Mesenchymal stem cell (in vitro differentiated cells and primary cell): ENCODE results near the gene UNC5C.

Experiments
- DNase-seq: peaks from one replicate; pipeline ENCODE4 v3.0.0-alpha.2; 2013
- H2AFZ ChIP-seq: one replicate; pipeline ENCODE4 v1.6.1; 2013; ENCODE audit warnings: low read depth, mild to moderate bottlenecking, control low read depth, inconsistent platforms, low read length, moderate library complexity
- H2AK5ac ChIP-seq: 2 replicates; pipeline ENCODE4 v1.6.1; 2013; ENCODE audit warnings: low read length, moderate library complexity, mild to moderate bottlenecking, inconsistent platforms; ENCODE audit not compliant: severe bottlenecking
- H2BK120ac ChIP-seq: one replicate; pipeline ENCODE4 v1.6.1; 2013; ENCODE audit warnings: low read depth, mild to moderate bottlenecking, inconsistent platforms, low read length, moderate library complexity
- H2BK12ac ChIP-seq, 2 experiments: one replicate each; pipeline ENCODE4 v1.6.1; 2013; ENCODE audit warnings: inconsistent platforms in 2 of 2, low read length in 2 of 2, mild to moderate bottlenecking in 2 of 2, moderate library complexity in 2 of 2, control low read depth in 1 of 2
- H2BK15ac ChIP-seq: one replicate; pipeline ENCODE4 v1.6.1; 2013; ENCODE audit warnings: mild to moderate bottlenecking, low read depth, inconsistent platforms; ENCODE audit not compliant: poor library complexity, severe bottlenecking
- H2BK5ac ChIP-seq: 2 replicates; pipeline ENCODE4 v1.6.1; 2013; ENCODE audit warnings: low read depth, mild to moderate bottlenecking, low read length, control low read depth, inconsistent platforms; ENCODE audit not compliant: poor library complexity, severe bottlenecking
- H3K14ac ChIP-seq, 2 experiments: one replicate each; pipeline ENCODE4 v1.6.1; 2013; ENCODE audit warnings: inconsistent platforms in 2 of 2, low read length in 2 of 2, control low read depth in 1 of 2, mild to moderate bottlenecking in 1 of 2, moderate library complexity in 1 of 2
- H3K18ac ChIP-seq, 2 experiments: one replicate each; pipeline ENCODE4 v1.6.1; 2013; ENCODE audit warnings: inconsistent platforms in 2 of 2, low read length in 2 of 2, control low read depth in 1 of 2, low read depth in 1 of 2, mild to moderate bottlenecking in 1 of 2
- H3K23ac ChIP-seq, 2 experiments: one replicate each; pipeline ENCODE4 v1.6.1; 2013; ENCODE audit warnings: inconsistent platforms in 2 of 2, low read length in 2 of 2, mild to moderate bottlenecking in 2 of 2, moderate library complexity in 2 of 2, control low read depth in 1 of 2
- H3K27ac ChIP-seq: 2 replicates; pipeline ENCODE4 v1.5.1; 2013; ENCODE audit warnings: mild to moderate bottlenecking, moderate library complexity, low read length, control low read depth, inconsistent platforms; ENCODE audit not compliant: poor library complexity, severe bottlenecking
- H3K27me3 ChIP-seq, 2 experiments: 2 replicates each; pipeline versions ENCODE4 v1.6.1 to v1.7.0; 2013; ENCODE audit warnings: low read length in 2 of 2, mild to moderate bottlenecking in 2 of 2, moderate library complexity in 2 of 2, control low read depth in 1 of 2, inconsistent platforms in 1 of 2; ENCODE audit not compliant: control insufficient read depth in 1 of 2, insufficient read depth in 1 of 2
- H3K36me3 ChIP-seq, 2 experiments: 2 replicates each; pipeline versions ENCODE4 v1.6.1 to v1.7.0; 2013; ENCODE audit warnings: low read length in 2 of 2, control low read depth in 1 of 2, inconsistent platforms in 1 of 2, low read depth in 1 of 2, mild to moderate bottlenecking in 1 of 2; ENCODE audit not compliant: insufficient read depth in 2 of 2, control insufficient read depth in 1 of 2
- H3K4ac ChIP-seq, 2 experiments: one replicate each; pipeline ENCODE4 v1.6.1; 2013; ENCODE audit warnings: inconsistent platforms in 2 of 2, low read length in 2 of 2, mild to moderate bottlenecking in 2 of 2, moderate library complexity in 2 of 2, control low read depth in 1 of 2, low read depth in 1 of 2
- H3K4me1 ChIP-seq: 2 replicates; pipeline ENCODE4 v1.6.1; 2013; ENCODE audit warnings: low read depth, low read length, control low read depth; ENCODE audit not compliant: control insufficient read depth, insufficient read depth
- H3K4me2 ChIP-seq: 2 replicates; pipeline ENCODE4 v1.6.1; 2013; ENCODE audit warnings: low read length, mild to moderate bottlenecking, inconsistent platforms; ENCODE audit not compliant: poor library complexity, severe bottlenecking
- H3K4me3 ChIP-seq, 2 experiments: 2 replicates each; pipeline versions ENCODE4 v1.5.1 to v1.7.0; 2013; ENCODE audit warnings: low read length in 2 of 2, mild to moderate bottlenecking in 2 of 2, control low read depth in 1 of 2, low read depth in 1 of 2; ENCODE audit not compliant: insufficient read depth in 1 of 2
- H3K79me1 ChIP-seq: replicated peaks from 2 replicates; pipeline ENCODE4 v1.6.1; 2013; ENCODE audit warnings: mild to moderate bottlenecking, control low read depth, low read length, inconsistent platforms; ENCODE audit not compliant: poor library complexity, severe bottlenecking
- H3K9ac ChIP-seq: 2 replicates; pipeline ENCODE4 v1.7.0; 2013; ENCODE audit warnings: mild to moderate bottlenecking, low read length, moderate library complexity
- H3K9me3 ChIP-seq: 2 replicates; pipeline ENCODE4 v1.7.0; 2013; ENCODE audit warnings: mild to moderate bottlenecking, low read length; ENCODE audit not compliant: control insufficient read depth
- H4K8ac ChIP-seq: one replicate; pipeline ENCODE4 v1.6.1; 2013; ENCODE audit warnings: inconsistent platforms, mild to moderate bottlenecking, low read length, moderate library complexity
- H4K91ac ChIP-seq: one replicate; pipeline ENCODE4 v1.6.1; 2013; ENCODE audit warnings: mild to moderate bottlenecking, low read length, inconsistent platforms
- WGBS: methylation state at CpG from one replicate; pipeline ENCODE4 v1.1.7; 2013; ENCODE audit warnings: mixed read lengths; 5-methylcytosine and 5-hydroxymethylcytosine counted together

Gene UNC5C

DNA sequence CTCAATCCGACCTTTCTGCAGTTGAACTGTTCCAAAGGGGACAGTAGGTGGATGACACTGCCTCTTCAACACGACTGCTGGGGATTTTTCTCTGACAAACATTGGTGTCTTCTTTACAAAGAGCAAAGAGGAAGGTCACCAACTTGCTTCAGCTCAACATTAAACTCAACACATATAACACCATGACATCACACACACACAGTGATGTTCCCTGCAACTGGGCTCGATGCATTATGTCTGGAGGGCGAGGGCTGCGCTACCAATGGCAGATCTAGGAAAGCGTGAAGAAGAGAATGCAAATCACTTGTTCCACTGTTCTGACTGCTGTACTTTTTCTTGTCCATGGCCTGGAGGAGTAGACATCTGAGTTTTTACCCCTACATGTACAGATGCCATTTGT is 385.9 kb downstream of the UNC5C start:
- H3K4me1 ChIP-seq, result no peaks in the 10 kb centered on the region
- H4K8ac ChIP-seq, result no peak overlapping the region
- no peak overlapping the region for H2BK12ac ChIP-seq
- no peak overlapping the region for H3K4me3 ChIP-seq
- H3K36me3 ChIP-seq, result peaks cover 0 to 25% of the 10 kb centered on the region in 2 experiments
- no peak overlapping the region for H2AFZ ChIP-seq
- no peak overlapping the region for H3K18ac ChIP-seq
- no peak overlapping the region for H2BK120ac ChIP-seq
- H3K79me1 ChIP-seq, result no peaks in the 10 kb centered on the region
- no peak overlapping the region for H3K27ac ChIP-seq
- 94% methylated on average over 6 of the region's 6 CpGs for WGBS
- H3K4me2 ChIP-seq, result no peak overlapping the region
- no peak overlapping the region for H3K9ac ChIP-seq
- DNase-seq, result no peak
- H3K9me3 ChIP-seq, result no peaks in the 10 kb centered on the region
- no peak overlapping the region for H2BK5ac ChIP-seq
- H2BK15ac ChIP-seq, result no peak overlapping the region
- no peaks in the 10 kb centered on the region for H3K27me3 ChIP-seq
- no peak overlapping the region for H4K91ac ChIP-seq
- H3K23ac ChIP-seq, result no peak overlapping the region
- no peak overlapping the region for H3K14ac ChIP-seq
- H2AK5ac ChIP-seq, result no peak overlapping the region
- H3K4ac ChIP-seq, result no peak overlapping the region

DNA sequence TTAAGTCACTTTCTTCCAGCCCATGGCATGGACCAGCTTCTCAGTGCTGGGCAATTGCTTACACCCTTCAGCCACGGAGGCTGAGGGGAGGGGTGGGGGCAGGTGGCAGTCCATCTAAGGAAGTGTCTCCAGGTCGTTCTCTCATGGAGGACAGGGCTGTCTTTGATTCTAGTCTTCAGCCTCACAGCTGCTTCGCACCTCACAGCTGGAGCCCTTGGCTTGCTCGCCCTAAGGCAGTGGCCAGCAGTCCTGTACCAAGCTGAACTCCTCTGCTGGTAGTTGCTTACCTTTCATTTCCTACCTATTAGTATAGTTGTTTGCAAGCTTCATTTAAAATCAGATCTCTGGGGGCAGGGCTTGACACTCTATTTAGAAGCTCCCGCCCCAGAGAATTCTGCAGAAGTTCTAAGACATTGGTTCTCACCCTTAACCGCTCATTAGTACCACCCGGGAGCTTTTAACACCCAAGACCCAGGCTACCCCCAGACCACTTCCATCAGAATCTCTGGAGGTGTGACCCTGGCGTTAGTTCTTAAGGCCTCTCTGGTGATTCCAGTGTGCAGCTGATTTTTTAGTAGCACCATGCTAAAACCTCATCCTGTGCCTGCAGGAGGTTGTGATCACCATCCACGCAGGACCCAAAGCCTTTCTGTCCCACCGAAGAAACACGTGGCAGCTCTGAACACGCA is 386.8 kb downstream of the UNC5C start:
- Histone ChIP-seq H4K91ac (peak overlapping the region; percentile 48), H4K8ac (no peak overlapping the region), H2BK12ac (no peak overlapping the region), H3K4me2 (no peak overlapping the region), H3K9me3 (no peaks in the 10 kb centered on the region), H2AFZ (no peak overlapping the region), H3K27me3 (no peaks in the 10 kb centered on the region), H3K4me3 (no peak overlapping the region), H3K18ac (no peak overlapping the region), H3K4ac (no peak overlapping the region), H3K27ac (no peak overlapping the region), H3K9ac (no peak overlapping the region), H3K79me1 (no peaks in the 10 kb centered on the region), H2BK5ac (no peak overlapping the region), H3K23ac (no peak overlapping the region), H3K14ac (no peak overlapping the region), H3K36me3 (peaks cover 0 to 25% of the 10 kb centered on the region in 2 experiments), H2BK120ac (no peak overlapping the region), H3K4me1 (no peaks in the 10 kb centered on the region), H2AK5ac (no peak overlapping the region), H2BK15ac (no peak overlapping the region)
- DNase-seq, result no peak
- WGBS, result 70% methylated on average over 11 of the region's 12 CpGs

DNA sequence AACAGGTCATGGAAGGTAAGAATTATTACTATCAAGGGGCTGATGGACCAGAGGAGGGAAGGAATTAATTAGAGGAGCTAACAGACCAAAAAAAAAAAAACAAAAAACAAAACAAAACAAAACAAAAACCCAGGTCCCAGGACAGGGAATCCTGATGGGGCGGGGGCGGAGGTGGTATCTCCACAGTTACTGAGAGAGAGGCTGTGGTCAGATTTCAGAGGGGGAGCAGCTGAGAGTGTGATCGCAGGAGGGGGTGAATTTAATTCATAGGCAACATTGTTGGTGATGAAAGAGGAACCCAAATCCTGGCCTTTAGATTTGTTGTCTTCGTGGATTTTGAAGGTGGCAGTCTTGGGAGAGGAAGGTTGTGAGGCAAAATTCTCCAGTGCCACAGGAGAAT is 389.4 kb downstream of the UNC5C start:
- H3K9me3 ChIP-seq, result no peaks in the 10 kb centered on the region
- no peak overlapping the region for H2BK12ac ChIP-seq
- WGBS, result 80% methylated on average over 4 of the region's 4 CpGs
- no peak overlapping the region for H3K23ac ChIP-seq
- no peak overlapping the region for H2AK5ac ChIP-seq
- H2AFZ ChIP-seq, result no peak overlapping the region
- no peak overlapping the region for H4K91ac ChIP-seq
- no peak for DNase-seq
- no peak overlapping the region for H3K27ac ChIP-seq
- no peak overlapping the region for H2BK5ac ChIP-seq
- H3K4me3 ChIP-seq, result no peak overlapping the region
- no peak overlapping the region for H2BK120ac ChIP-seq
- H3K9ac ChIP-seq, result no peak overlapping the region
- no peak overlapping the region for H3K4me2 ChIP-seq
- H3K36me3 ChIP-seq, result peaks cover 0 to 32% of the 10 kb centered on the region in 2 experiments
- no peak overlapping the region for H3K14ac ChIP-seq
- no peaks in the 10 kb centered on the region for H3K4me1 ChIP-seq
- H3K4ac ChIP-seq, result no peak overlapping the region
- H3K79me1 ChIP-seq, result no peaks in the 10 kb centered on the region
- no peak overlapping the region for H4K8ac ChIP-seq
- H3K18ac ChIP-seq, result no peak overlapping the region
- H2BK15ac ChIP-seq, result no peak overlapping the region
- no peaks in the 10 kb centered on the region for H3K27me3 ChIP-seq

DNA sequence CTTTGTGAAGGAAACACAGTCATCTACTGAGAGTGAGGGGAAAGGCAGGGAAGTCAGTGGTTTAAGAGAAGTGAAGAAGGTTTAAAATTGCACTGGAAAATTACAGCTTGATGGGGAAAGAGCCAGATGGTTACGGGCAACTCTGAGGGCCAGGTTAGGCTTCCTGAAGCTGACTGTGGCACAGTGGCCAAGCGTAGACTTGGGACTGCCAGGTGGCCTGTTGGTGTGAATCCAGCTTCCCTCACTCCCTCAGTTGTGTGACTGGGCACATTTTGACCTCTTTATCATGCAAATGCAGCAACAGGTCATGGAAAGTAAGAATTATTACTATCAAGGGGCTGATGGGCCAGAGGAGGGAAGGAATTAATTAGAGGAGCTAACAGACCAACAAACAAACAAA is 390.1 kb downstream of the UNC5C start:
- H3K23ac ChIP-seq, result no peak overlapping the region
- no peaks in the 10 kb centered on the region for H3K79me1 ChIP-seq
- H2AK5ac ChIP-seq, result no peak overlapping the region
- DNase-seq, result no peak
- no peak overlapping the region for H4K8ac ChIP-seq
- no peak overlapping the region for H4K91ac ChIP-seq
- H3K9ac ChIP-seq, result no peak overlapping the region
- no peak overlapping the region for H3K14ac ChIP-seq
- no peak overlapping the region for H2BK120ac ChIP-seq
- no peak overlapping the region for H2BK15ac ChIP-seq
- H3K27me3 ChIP-seq, result no peaks in the 10 kb centered on the region
- WGBS, result 90% methylated on average over 2 of the region's 2 CpGs
- peaks cover 0 to 38% of the 10 kb centered on the region in 2 experiments for H3K36me3 ChIP-seq
- no peak overlapping the region for H3K18ac ChIP-seq
- H3K4me3 ChIP-seq, result no peak overlapping the region
- H3K4ac ChIP-seq, result no peak overlapping the region
- H3K4me2 ChIP-seq, result no peak overlapping the region
- no peaks in the 10 kb centered on the region for H3K4me1 ChIP-seq
- no peaks in the 10 kb centered on the region for H3K9me3 ChIP-seq
- no peak overlapping the region for H2BK5ac ChIP-seq
- no peak overlapping the region for H3K27ac ChIP-seq
- H2AFZ ChIP-seq, result no peak overlapping the region
- no peak overlapping the region for H2BK12ac ChIP-seq
